Neuronal stem cell (in vitro differentiated cells): ENCODE results near the gene SSTR5.

Source experiments
- DNase-seq: peaks from one replicate; pipeline ENCODE4 v3.0.0-alpha.2; 2013; ENCODE audit warnings: low spot score
- H2AFZ ChIP-seq: one replicate; pipeline ENCODE4 v1.6.1; 2013; ENCODE audit warnings: mild to moderate bottlenecking, low read length, inconsistent platforms
- H2AK5ac ChIP-seq: 2 replicates; pipeline ENCODE4 v1.6.1; 2013; ENCODE audit warnings: low read depth, mild to moderate bottlenecking, inconsistent platforms, low read length, moderate library complexity, mixed read lengths
- H2BK120ac ChIP-seq: 2 replicates; pipeline ENCODE4 v1.6.1; 2013; ENCODE audit warnings: low read depth, mild to moderate bottlenecking, inconsistent platforms, low read length, moderate library complexity, mixed read lengths
- H2BK12ac ChIP-seq: one replicate; pipeline ENCODE4 v1.6.1; 2013; ENCODE audit warnings: low read length, inconsistent platforms
- H2BK15ac ChIP-seq: 2 replicates; pipeline ENCODE4 v1.6.1; 2013; ENCODE audit warnings: mild to moderate bottlenecking, low read length, inconsistent platforms, mixed read lengths
- H2BK5ac ChIP-seq: one replicate; pipeline ENCODE4 v1.6.1; 2013; ENCODE audit warnings: inconsistent platforms, mild to moderate bottlenecking, low read length, moderate library complexity
- H3K14ac ChIP-seq: one replicate; pipeline ENCODE4 v1.6.1; 2013; ENCODE audit warnings: low read length, inconsistent platforms
- H3K18ac ChIP-seq: 2 replicates; pipeline ENCODE4 v1.6.1; 2013; ENCODE audit warnings: low read length, inconsistent platforms
- H3K23ac ChIP-seq: 2 replicates; pipeline ENCODE4 v1.6.1; 2013; ENCODE audit warnings: low read depth, mild to moderate bottlenecking, mixed read lengths, low read length, inconsistent platforms; ENCODE audit not compliant: poor library complexity
- H3K27ac ChIP-seq: replicated peaks from 3 replicates; pipeline ENCODE4 v1.5.1; 2013; ENCODE audit warnings: low read length, inconsistent platforms
- H3K27me3 ChIP-seq, 3 experiments: 2 replicates each; pipeline ENCODE4 v1.6.1; 2013; ENCODE audit warnings: low read length in 3 of 3, mild to moderate bottlenecking in 2 of 3, inconsistent platforms in 1 of 3, low read depth in 1 of 3, mixed read lengths in 1 of 3, moderate library complexity in 1 of 3; ENCODE audit not compliant: control insufficient read depth in 3 of 3, insufficient read depth in 3 of 3
- H3K36me3 ChIP-seq, 2 donors: replicated peaks in 1 of 2; 2 replicates each; pipeline ENCODE4 v1.6.1; 2013; ENCODE audit warnings: low read length in 2 of 2; ENCODE audit not compliant: control insufficient read depth in 2 of 2, insufficient read depth in 2 of 2
- H3K4ac ChIP-seq: 2 replicates; pipeline ENCODE4 v1.6.1; 2013; ENCODE audit warnings: inconsistent platforms, mild to moderate bottlenecking, low read length, moderate library complexity
- H3K4me1 ChIP-seq, 2 donors: 1 replicate in 1 of 2; 2 replicates in 1 of 2; pipeline ENCODE4 v1.6.1; 2013; ENCODE audit warnings: low read length in 2 of 2, low read depth in 1 of 2; ENCODE audit not compliant: control insufficient read depth in 2 of 2, insufficient read depth in 1 of 2
- H3K4me2 ChIP-seq: one replicate; pipeline ENCODE4 v1.6.1; 2013; ENCODE audit warnings: mild to moderate bottlenecking, low read length, inconsistent platforms; ENCODE audit not compliant: insufficient read depth, poor library complexity, severe bottlenecking
- H3K4me3 ChIP-seq, 2 donors: 2 replicates each; pipeline ENCODE4 v1.5.1; 2013; ENCODE audit warnings: low read length in 2 of 2, mild to moderate bottlenecking in 2 of 2, inconsistent platforms in 1 of 2, moderate library complexity in 1 of 2
- H3K79me1 ChIP-seq: one replicate; pipeline ENCODE4 v1.6.1; 2013; ENCODE audit warnings: low read depth, mild to moderate bottlenecking, inconsistent platforms, low read length, moderate library complexity
- H3K9ac ChIP-seq: one replicate; pipeline ENCODE4 v1.6.1; 2013; ENCODE audit warnings: mild to moderate bottlenecking, low read depth, low read length, inconsistent platforms; ENCODE audit not compliant: poor library complexity
- H3K9me3 ChIP-seq, 2 donors: replicated peaks in 1 of 2; 2 replicates each; pipeline versions ENCODE3 to v1.6.1; 2013; ENCODE audit warnings: low read length in 2 of 2, mild to moderate bottlenecking in 2 of 2, inconsistent platforms in 1 of 2, low read depth in 1 of 2, mixed read lengths in 1 of 2, moderate library complexity in 1 of 2; ENCODE audit not compliant: control insufficient read depth in 2 of 2, insufficient read depth in 1 of 2
- H4K8ac ChIP-seq: one replicate; pipeline ENCODE4 v1.6.1; 2013; ENCODE audit warnings: low read depth, mild to moderate bottlenecking, inconsistent platforms, low read length, moderate library complexity
- H4K91ac ChIP-seq: one replicate; pipeline ENCODE4 v1.6.1; 2013; ENCODE audit warnings: low read length, low read depth, mild to moderate bottlenecking, inconsistent platforms; ENCODE audit not compliant: poor library complexity
- WGBS, 2 donors: extraction: QIAGEN DNeasy Blood & Tissue Kit; methylation state at CpG; one replicate each; pipeline ENCODE4 v1.1.7; 2013; ENCODE audit warnings: missing lambda C conversion rate in 2 of 2, mixed read lengths in 1 of 2; ENCODE audit not compliant: insufficient read length in 2 of 2, insufficient replicate concordance in 1 of 2; ENCODE audit errors: extremely low coverage in 2 of 2; 5-methylcytosine and 5-hydroxymethylcytosine counted together

The SSTR5 gene

GRCh38 chr16:1057252-1057932, 15.2 kb upstream of the SSTR5 start:
- H2BK12ac ChIP-seq: no peak overlapping the region
- H3K4ac ChIP-seq: no peak overlapping the region
- H3K9ac ChIP-seq: no peak overlapping the region
- H2BK5ac ChIP-seq: no peak overlapping the region
- no peak overlapping the region for H2BK120ac ChIP-seq
- H3K27me3 ChIP-seq: peaks cover 0 to 6% (median 1%) of the 10 kb centered on the region in 3 experiments
- no peak overlapping the region for H4K91ac ChIP-seq
- DNase-seq: no peak
- peaks cover 6% of the 10 kb centered on the region in 2 donors for H3K4me1 ChIP-seq
- WGBS, 2 donors: no CpG with 5 or more reads among the region's 33 CpGs
- no peak overlapping the region for H3K4me2 ChIP-seq
- peaks cover 3% of the 10 kb centered on the region for H3K79me1 ChIP-seq
- H2AK5ac ChIP-seq: peak overlapping the region; percentile 98
- H3K4me3 ChIP-seq: no peak overlapping the region
- no peak overlapping the region for H3K27ac ChIP-seq
- H3K36me3 ChIP-seq: no peaks in the 10 kb centered on the region
- H3K9me3 ChIP-seq: peaks cover 8 to 14% of the 10 kb centered on the region in 2 donors
- H4K8ac ChIP-seq: no peak overlapping the region
- H3K18ac ChIP-seq: peak overlapping the region; percentile 80
- H3K14ac ChIP-seq: no peak overlapping the region
- peak overlapping the region; percentile 65 for H3K23ac ChIP-seq
- no peak overlapping the region for H2AFZ ChIP-seq
- H2BK15ac ChIP-seq: peak overlapping the region; percentile 75

- Histone ChIP-seq H2AK5ac (peak overlapping the region; percentile 75), H2BK5ac (peak overlapping the region; percentile 24), H3K4me3 (no peak overlapping the region), H3K79me1 (peaks cover 3% of the 10 kb centered on the region), H2BK12ac (no peak overlapping the region), H3K4me2 (no peak overlapping the region), H3K4me1 (peaks cover 6% of the 10 kb centered on the region in 2 donors), H3K9ac (no peak overlapping the region), H3K27me3 (peaks cover 0 to 5% (median 1%) of the 10 kb centered on the region in 3 experiments), H3K18ac (peak overlapping the region; percentile 80), H3K36me3 (no peaks in the 10 kb centered on the region), H3K23ac (no peak overlapping the region), H2AFZ (no peak overlapping the region), H3K27ac (no peak overlapping the region), H4K91ac (no peak overlapping the region), H2BK120ac (no peak overlapping the region), H3K14ac (no peak overlapping the region), H3K4ac (no peak overlapping the region), H3K9me3 (peaks cover 8 to 14% of the 10 kb centered on the region in 2 donors), H2BK15ac (no peak overlapping the region), H4K8ac (no peak overlapping the region)
- no CpG with 5 or more reads among the region's 14 CpGs for WGBS, 2 donors
- no peak for DNase-seq
Measured at GRCh38 chr16:1058216-1058615, 14.3 kb upstream of the SSTR5 start.

- no CpG with 5 or more reads among the region's 3 CpGs for WGBS, 2 donors
- no peak overlapping the region for H4K91ac ChIP-seq
Measured at GRCh38 chr16:1059310-1059709, 13.2 kb upstream of the SSTR5 start.

GRCh38 chr16:1060416-1061340, 11.9 kb upstream of the SSTR5 start:
- H3K36me3 ChIP-seq: no peaks in the 10 kb centered on the region
- no peak overlapping the region for H2BK15ac ChIP-seq
- no peak overlapping the region for H3K4ac ChIP-seq
- no CpG with 5 or more reads among the region's 42 CpGs for WGBS, 2 donors
- H3K14ac ChIP-seq: peak overlapping the region; percentile 56
- H3K27me3 ChIP-seq: peaks cover 0 to 11% (median 1%) of the 10 kb centered on the region in 3 experiments
- no peak for DNase-seq
- no peaks in the 10 kb centered on the region for H3K4me1 ChIP-seq
- no peak overlapping the region for H2AFZ ChIP-seq
- H3K9me3 ChIP-seq: peaks cover 8 to 14% of the 10 kb centered on the region in 2 donors
- H2BK120ac ChIP-seq: no peak overlapping the region
- H2AK5ac ChIP-seq: peak overlapping the region; percentile 79
- no peak overlapping the region for H4K8ac ChIP-seq
- no peak overlapping the region for H4K91ac ChIP-seq
- H3K4me3 ChIP-seq: no peak overlapping the region
- peak overlapping the region; percentile 43 for H3K23ac ChIP-seq
- peak overlapping the region; percentile 48 for H3K18ac ChIP-seq
- no peak overlapping the region for H3K4me2 ChIP-seq
- H3K79me1 ChIP-seq: peaks cover 3% of the 10 kb centered on the region
- no peak overlapping the region for H3K9ac ChIP-seq
- no peak overlapping the region for H3K27ac ChIP-seq
- H2BK5ac ChIP-seq: no peak overlapping the region
- H2BK12ac ChIP-seq: no peak overlapping the region

More at GRCh38 chr16:1059310-1059709, 13.2 kb upstream of the SSTR5 start:
- Histone ChIP-seq H2AFZ (no peak overlapping the region), H2BK15ac (no peak overlapping the region), H3K4me3 (no peak overlapping the region), H2BK5ac (no peak overlapping the region), H3K79me1 (peaks cover 3% of the 10 kb centered on the region), H3K14ac (no peak overlapping the region), H2AK5ac (no peak overlapping the region), H3K23ac (no peak overlapping the region), H3K18ac (no peak overlapping the region), H2BK12ac (no peak overlapping the region), H3K4me2 (no peak overlapping the region), H3K9me3 (peaks cover 8 to 14% of the 10 kb centered on the region in 2 donors), H2BK120ac (no peak overlapping the region), H3K27ac (no peak overlapping the region), H4K8ac (no peak overlapping the region), H3K27me3 (peaks cover 0 to 5% (median 1%) of the 10 kb centered on the region in 3 experiments), H3K4ac (no peak overlapping the region), H3K36me3 (no peaks in the 10 kb centered on the region), H3K9ac (no peak overlapping the region), H3K4me1 (peaks cover 6% of the 10 kb centered on the region in 2 donors)
- DNase-seq: no peak
